ENCODE results near the gene PIK3C2G. TPM values are rescaled to one million over a fixed set of nuclear protein-coding genes. Genes with fewer than 3 reads are reported as not detected.
"Not testable (repeated sequence)": the region's sequence is repeated elsewhere in the genome, so short reads cannot be mapped to it uniquely, and the experiment has no call there.

The PIK3C2G gene
- total and polyA plus RNA-seq, 5 donors = not detected

GRCh38 chr12:18676996-18677588, 415.8 kb downstream of the PIK3C2G start:
- no peak for ATAC-seq
- no peak overlapping the region for H3K4me3 ChIP-seq (ENCODE audit: low read length)
- WGBS = 53% methylated on average over 5 of the region's 5 CpGs

GRCh38 chr12:18681818-18682217, 420.5 kb downstream of the PIK3C2G start:
- no peak overlapping the region for H3K27ac ChIP-seq (ENCODE audit: low read length)
- no peaks in the 10 kb centered on the region for H3K9me3 ChIP-seq (ENCODE audit: control insufficient read depth, low read length)
- no peaks in the 10 kb centered on the region for H3K27me3 ChIP-seq (ENCODE audit: control insufficient read depth, insufficient read depth)
- no peak for ATAC-seq
- intact Hi-C loops (cut with DNase I) = no loop called here
- no peaks in the 10 kb centered on the region for H3K4me1 ChIP-seq (ENCODE audit: control insufficient read depth, insufficient read depth, low read length)
- H3K4me3 ChIP-seq (ENCODE audit: low read length) = no peak overlapping the region
- DNase-seq = no peak
- 70% methylated on average over 3 of the region's 3 CpGs for WGBS

More at GRCh38 chr12:18676996-18677588, 415.8 kb downstream of the PIK3C2G start:
- Histone ChIP-seq H3K9me3 (ENCODE audit: control insufficient read depth, low read length) (no peaks in the 10 kb centered on the region), H3K4me1 (ENCODE audit: control insufficient read depth, insufficient read depth, low read length) (no peaks in the 10 kb centered on the region), H3K27me3 (ENCODE audit: control insufficient read depth, insufficient read depth) (no peaks in the 10 kb centered on the region), H3K27ac (ENCODE audit: low read length) (no peak overlapping the region)
- no peak for DNase-seq
- intact Hi-C loops (cut with DNase I) = no loop called here

GRCh38 chr12:18683327-18684013, 422.2 kb downstream of the PIK3C2G start:
- 90% methylated on average over 2 of the region's 2 CpGs for WGBS
- no peaks in the 10 kb centered on the region for H3K27me3 ChIP-seq (ENCODE audit: control insufficient read depth, insufficient read depth)
- no peaks in the 10 kb centered on the region for H3K4me1 ChIP-seq (ENCODE audit: control insufficient read depth, insufficient read depth, low read length)
- ATAC-seq (no peak), DNase-seq (no peak)
- no peaks in the 10 kb centered on the region for H3K9me3 ChIP-seq (ENCODE audit: control insufficient read depth, low read length)
- H3K4me3 ChIP-seq (ENCODE audit: low read length) = no peak overlapping the region
- intact Hi-C loops (cut with DNase I) = no loop called here
- H3K27ac ChIP-seq (ENCODE audit: low read length) = no peak overlapping the region

DNA sequence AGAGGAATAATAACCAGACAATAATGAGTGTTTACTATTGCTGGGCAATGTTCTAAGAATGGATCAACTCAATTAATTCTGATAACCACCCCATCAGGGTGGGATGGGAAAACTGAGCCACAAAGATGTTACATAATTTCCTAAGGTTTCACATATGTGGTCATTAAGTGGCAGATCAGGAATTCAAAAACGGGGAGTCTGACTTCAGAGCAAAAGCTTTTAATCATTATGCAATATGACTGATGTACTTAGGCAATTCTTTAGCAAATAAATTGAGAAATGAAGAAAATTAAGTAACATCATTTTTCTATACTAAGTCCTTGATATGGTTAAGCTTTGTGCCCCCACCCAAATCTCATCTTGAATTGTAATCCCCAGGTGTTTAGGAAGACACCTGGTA, 423.1 kb downstream of the PIK3C2G start:
- WGBS = 54% methylated on average over 1 of the region's 1 CpG
- Histone ChIP-seq H3K4me1 (ENCODE audit: control insufficient read depth, insufficient read depth, low read length) (no peaks in the 10 kb centered on the region), H3K27me3 (ENCODE audit: control insufficient read depth, insufficient read depth) (no peaks in the 10 kb centered on the region), H3K27ac (ENCODE audit: low read length) (no peak overlapping the region), H3K9me3 (ENCODE audit: control insufficient read depth, low read length) (no peaks in the 10 kb centered on the region), H3K4me3 (ENCODE audit: low read length) (no peak overlapping the region)
- no peak for DNase-seq
- no peak for ATAC-seq
- intact Hi-C loops (cut with DNase I) = no loop called here

DNA sequence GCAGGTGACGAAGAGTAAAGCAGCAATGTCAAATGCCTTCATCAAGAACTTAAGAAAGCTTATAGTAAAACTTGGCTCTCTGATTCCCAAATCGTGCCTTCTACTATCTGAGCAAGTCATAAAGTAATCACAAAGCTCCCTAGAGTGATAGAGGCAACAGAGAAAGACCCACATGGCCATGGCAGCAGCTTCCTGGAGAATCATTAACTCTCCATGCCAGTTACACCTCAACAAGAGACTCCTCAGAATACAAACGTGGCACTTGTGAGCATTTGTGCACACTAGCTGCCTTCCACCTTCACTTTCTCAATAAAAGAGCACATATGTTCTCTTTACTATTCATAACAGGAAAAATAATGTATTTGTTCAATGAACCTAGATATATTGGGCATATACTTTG, 428.5 kb downstream of the PIK3C2G start:
- H3K4me1 ChIP-seq (ENCODE audit: control insufficient read depth, insufficient read depth, low read length) = no peaks in the 10 kb centered on the region
- no peak overlapping the region for H3K4me3 ChIP-seq (ENCODE audit: low read length)
- 68% methylated on average over 3 of the region's 3 CpGs for WGBS
- H3K27ac ChIP-seq (ENCODE audit: low read length) = no peak overlapping the region
- ATAC-seq = no peak
- intact Hi-C loops (cut with DNase I) = no loop called here
- no peak for DNase-seq
- H3K27me3 ChIP-seq (ENCODE audit: control insufficient read depth, insufficient read depth) = no peaks in the 10 kb centered on the region
- no peaks in the 10 kb centered on the region for H3K9me3 ChIP-seq (ENCODE audit: control insufficient read depth, low read length)

DNA sequence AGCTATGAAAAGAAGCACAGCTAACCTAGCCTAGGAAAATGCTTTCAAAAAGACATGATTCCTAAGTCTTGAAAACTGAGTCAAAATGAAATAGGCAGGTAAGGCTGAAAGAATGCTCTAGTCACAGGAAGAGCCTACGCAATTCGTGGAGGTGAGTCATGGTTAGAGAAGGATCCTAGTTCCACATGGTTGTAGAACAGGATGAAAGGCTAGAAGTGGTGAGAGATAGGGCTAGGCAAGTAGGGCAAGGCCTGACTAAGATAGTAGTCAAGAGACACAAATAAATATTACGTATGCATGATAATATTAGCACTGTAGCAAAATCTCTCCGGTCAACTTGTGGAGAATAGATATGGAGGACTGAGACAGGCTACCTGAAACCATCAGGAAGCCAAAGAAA, 429.3 kb downstream of the PIK3C2G start:
- Histone ChIP-seq H3K27me3 (ENCODE audit: control insufficient read depth, insufficient read depth) (no peaks in the 10 kb centered on the region), H3K4me3 (ENCODE audit: low read length) (no peak overlapping the region), H3K9me3 (ENCODE audit: control insufficient read depth, low read length) (no peaks in the 10 kb centered on the region), H3K27ac (ENCODE audit: low read length) (no peak overlapping the region), H3K4me1 (ENCODE audit: control insufficient read depth, insufficient read depth, low read length) (no peaks in the 10 kb centered on the region)
- ATAC-seq (peak; percentile 81 to 90), DNase-seq (no peak)
- intact Hi-C loops (cut with DNase I) = no loop called here
- 68% methylated on average over 4 of the region's 4 CpGs for WGBS

DNA sequence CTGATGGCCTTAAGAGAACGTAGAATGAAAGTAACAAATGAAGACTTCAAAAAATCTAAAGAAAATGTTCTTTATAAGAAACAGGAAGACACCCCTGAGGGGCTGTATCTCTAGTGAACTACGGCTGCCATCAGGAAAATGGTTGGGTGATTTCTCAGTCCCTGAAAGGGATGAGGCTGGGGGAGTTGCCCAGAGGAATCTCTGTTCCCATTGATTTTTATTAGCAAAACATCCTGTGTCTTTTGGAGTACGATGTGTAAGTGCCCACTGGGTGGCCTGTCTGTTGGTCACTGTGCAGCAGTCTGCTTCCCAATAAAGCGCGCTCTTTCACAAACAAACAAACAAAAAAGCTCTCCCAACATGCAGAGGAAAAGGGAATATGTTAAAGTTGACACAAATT, 432.7 kb downstream of the PIK3C2G start:
- ATAC-seq; H3K27me3 ChIP-seq (ENCODE audit: control insufficient read depth, insufficient read depth); H3K9me3 ChIP-seq (ENCODE audit: control insufficient read depth, low read length); H3K27ac ChIP-seq (ENCODE audit: low read length); intact Hi-C loops (cut with DNase I); DNase-seq; H3K4me3 ChIP-seq (ENCODE audit: low read length); H3K4me1 ChIP-seq (ENCODE audit: control insufficient read depth, insufficient read depth, low read length): not testable (repeated sequence)
- WGBS = 84% methylated on average over 5 of the region's 5 CpGs

DNA sequence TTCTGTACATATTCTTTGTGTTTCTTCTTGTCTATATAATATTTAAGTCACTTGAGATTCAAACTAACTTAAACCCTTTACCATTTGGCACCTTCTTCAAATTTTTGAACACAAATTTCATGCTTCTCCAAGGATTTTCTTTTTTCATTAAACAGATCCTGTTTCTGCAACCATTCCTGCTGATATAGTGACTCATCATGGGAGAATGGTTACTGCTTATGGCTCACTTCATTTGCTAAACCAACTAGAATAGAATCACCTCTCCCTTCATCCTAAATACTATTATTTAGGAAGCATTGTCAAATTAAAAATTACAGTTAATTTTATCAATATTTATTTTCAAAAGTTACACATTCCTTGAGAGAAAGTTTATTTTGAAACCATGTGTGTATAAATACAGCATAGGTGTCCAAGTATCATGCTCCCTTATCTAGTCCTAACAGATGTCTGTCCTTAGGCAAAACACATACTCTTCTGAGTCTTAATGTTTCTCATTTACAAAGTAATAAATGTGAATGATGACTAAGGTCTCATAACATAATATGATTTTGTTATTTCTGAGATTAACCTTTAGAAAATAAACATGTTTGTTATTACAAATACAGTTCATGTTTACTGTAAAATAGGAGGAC, 435.8 kb downstream of the PIK3C2G start:
- Histone ChIP-seq H3K27ac (ENCODE audit: low read length) (no peak overlapping the region), H3K9me3 (ENCODE audit: control insufficient read depth, low read length) (no peaks in the 10 kb centered on the region), H3K27me3 (ENCODE audit: control insufficient read depth, insufficient read depth) (no peaks in the 10 kb centered on the region), H3K4me3 (ENCODE audit: low read length) (no peak overlapping the region), H3K4me1 (ENCODE audit: control insufficient read depth, insufficient read depth, low read length) (no peaks in the 10 kb centered on the region)
- intact Hi-C loops (cut with DNase I) = no loop called here
- DNase-seq (no peak), ATAC-seq (no peak)

Other genes starting within 250 kb of the PIK3C2G start
- 1 to 10 TPM in 3 of 4 donors, under 1 TPM in 1; 0.67 to 2.8 (median 1.7) TPM for gene RERGL, start 171.3 kb upstream of the PIK3C2G start, total RNA-seq
- 7.6 TPM for gene RERGL, start 171.3 kb upstream of the PIK3C2G start, polyA plus RNA-seq